ENCODE data around the gene ELN.

DNA sequence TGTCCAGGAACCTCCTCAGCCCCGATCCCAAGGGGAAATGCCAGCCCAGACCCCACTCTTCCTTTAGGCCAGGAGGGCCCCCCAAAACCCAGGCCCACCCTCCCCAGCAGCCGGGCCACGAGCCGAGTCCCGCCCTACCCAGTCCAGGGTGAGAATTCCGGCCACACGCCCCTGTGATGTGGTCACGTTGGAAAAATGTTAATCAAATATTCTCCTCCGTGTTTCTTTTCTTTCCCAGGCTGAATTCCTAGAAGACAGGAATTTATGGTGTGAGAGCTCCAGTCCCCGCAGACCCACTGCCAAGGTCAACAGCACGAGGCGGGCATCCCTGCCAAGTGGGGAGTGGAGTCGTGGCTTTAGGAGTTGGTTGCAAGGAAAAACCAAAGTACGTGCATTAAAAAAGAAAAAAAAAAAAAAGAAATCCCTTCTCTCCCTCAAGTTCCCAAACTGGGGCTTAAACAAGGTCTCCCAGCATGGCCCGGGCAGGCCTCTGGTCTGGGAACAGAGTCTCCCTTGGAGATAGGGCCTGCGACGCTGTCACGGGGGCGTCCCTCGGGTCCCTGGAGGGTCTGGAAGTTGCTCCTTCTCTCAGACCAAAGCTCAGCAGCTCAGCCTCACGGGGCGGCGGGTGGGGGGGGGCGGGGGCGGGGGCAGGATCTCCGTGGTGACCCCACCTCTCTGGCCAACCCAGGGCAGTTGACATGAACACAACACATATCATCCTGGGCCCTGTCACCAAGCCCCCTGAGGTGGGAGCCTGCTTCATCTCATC is 28.1 kb upstream of the ELN start:
- TF ChIP-seq CTCF (IDR thresholded peaks at IDR 0.05): no peak
- no peak for TF ChIP-seq EP300 (IDR thresholded peaks at IDR 0.05)
